Measurements from ENCODE around the gene H3-3A. TPM values are rescaled to one million over a fixed set of nuclear protein-coding genes. Genes with fewer than 3 reads are reported as not detected.

The H3-3A gene
- total and polyA plus RNA-seq, 11 donors, result 241 to 471 (median 305) TPM

- Histone ChIP-seq H3K4me3 (peak overlapping the region; percentile 16 to 59 (median 52)), H3K4me1 (peaks cover 0 to 15% (median 0%) of the 10 kb centered on the region in 12 donors), H3K9me3 (no peaks in the 10 kb centered on the region), H3K27ac (peak overlapping the region in 2 of 12 donors; percentile 22 to 28), H3K36me3 (no peaks in the 10 kb centered on the region), H3K27me3 (no peaks in the 10 kb centered on the region)
- intact Hi-C loops (cut with DNase I), result no loop called here
- ATAC-seq (peak in 3 of 4 donors; percentile 21 to 51 (median 51)), DNase-seq (peak in 4 of 5 donors; percentile 23 to 45 (median 38))
- TF ChIP-seq POLR2A (IDR thresholded peaks at IDR 0.05), result no peak
- TF ChIP-seq CTCF (IDR thresholded peaks at IDR 0.05), result no peak
- 14 to 20% (median 15%) methylated on average over 32 of the region's 32 CpGs for WGBS, 4 donors
Observed at GRCh38 chr1:226100436-226101391, 38.2 kb downstream of the H3-3A start.

- TF ChIP-seq CTCF (IDR thresholded peaks at IDR 0.05), result no peak
- no peak for TF ChIP-seq POLR2A (IDR thresholded peaks at IDR 0.05)
- DNase-seq (no peak), ATAC-seq (no peak)
- Histone ChIP-seq H3K27ac (no peak overlapping the region), H3K27me3 (no peaks in the 10 kb centered on the region), H3K36me3 (no peaks in the 10 kb centered on the region), H3K4me3 (no peak overlapping the region), H3K4me1 (peaks cover 0 to 29% (median 13%) of the 10 kb centered on the region in 12 donors), H3K9me3 (no peaks in the 10 kb centered on the region)
- intact Hi-C loops (cut with DNase I), result no loop called here
- WGBS, 4 donors, result 59 to 69% (median 64%) methylated on average over 8 of the region's 8 CpGs
Observed at GRCh38 chr1:226104671-226105121, 42.2 kb downstream of the H3-3A start.

GRCh38 chr1:226107471-226108460 lies 45.2 kb downstream of the H3-3A start:
- Histone ChIP-seq H3K4me3 (no peak overlapping the region), H3K27ac (peak overlapping the region in 9 of 12 donors; percentile 33 to 100 (median 99)), H3K9me3 (no peaks in the 10 kb centered on the region), H3K27me3 (no peaks in the 10 kb centered on the region), H3K36me3 (no peaks in the 10 kb centered on the region), H3K4me1 (peaks cover 0 to 38% (median 33%) of the 10 kb centered on the region in 12 donors)
- TF ChIP-seq CTCF (IDR thresholded peaks at IDR 0.05), result no peak
- no peak for TF ChIP-seq POLR2A (IDR thresholded peaks at IDR 0.05)
- intact Hi-C loops (cut with DNase I), result no loop called here
- DNase-seq, result no peak
- ATAC-seq, result no peak
- 75 to 88% (median 79%) methylated on average over 3 of the region's 3 CpGs for WGBS, 4 donors
